Measurements from ENCODE around the gene TTN.

GRCh38 chr2:178783889-178784288 is 23.3 kb downstream of the TTN start:
- TF ChIP-seq CTCF (IDR thresholded peaks at IDR 0.05; ENCODE audit: low read depth, low read length) = no peak
- no peak for TF ChIP-seq EZH2phosphoT487 (IDR thresholded peaks at IDR 0.05; ENCODE audit: low read depth)

Measured in OCI-LY3 (cell line).